Measurements from ENCODE around the gene BDH2.

Gene BDH2

DNA sequence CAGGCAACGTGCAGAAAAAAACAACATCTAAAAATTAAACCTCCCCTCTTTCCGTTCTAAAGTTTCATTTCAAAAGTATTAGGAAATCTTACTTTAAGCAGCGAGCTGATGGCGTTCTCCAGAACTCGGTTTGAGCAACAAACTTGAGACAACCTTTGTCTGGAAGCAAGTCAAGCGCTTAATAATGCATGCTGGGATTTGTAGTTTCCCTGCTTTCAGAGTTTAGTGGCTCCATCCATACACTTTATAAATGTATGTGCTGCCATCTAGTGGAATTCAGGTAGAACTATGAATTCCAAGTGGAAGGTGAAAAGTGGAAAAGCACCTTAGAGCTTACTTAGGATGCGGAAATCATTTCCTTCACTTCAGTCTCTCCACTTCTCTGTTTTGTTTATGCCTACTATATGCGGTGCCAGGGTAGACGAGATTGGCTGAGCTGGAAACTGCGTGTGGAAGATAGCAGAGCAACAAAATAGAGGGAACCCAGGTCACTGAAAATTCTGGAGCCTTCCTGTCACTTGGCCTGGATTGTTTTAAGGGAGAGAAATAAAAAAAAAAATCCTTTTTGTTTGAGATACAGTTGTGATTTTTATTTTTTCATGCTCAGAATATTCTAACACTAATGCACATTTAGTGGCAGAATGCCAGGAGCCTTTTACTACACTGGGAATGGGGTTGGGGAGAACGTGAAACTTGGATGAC is at the start of gene BDH2:
Gene BDH2, minus strand, starts transcription at position 144 of the 702 bp plus-strand sequence. CDS start 3,580 bp downstream, outside the sequence.
- DNase-seq (ENCODE audit: low spot score) = peak; percentile 60

DNA sequence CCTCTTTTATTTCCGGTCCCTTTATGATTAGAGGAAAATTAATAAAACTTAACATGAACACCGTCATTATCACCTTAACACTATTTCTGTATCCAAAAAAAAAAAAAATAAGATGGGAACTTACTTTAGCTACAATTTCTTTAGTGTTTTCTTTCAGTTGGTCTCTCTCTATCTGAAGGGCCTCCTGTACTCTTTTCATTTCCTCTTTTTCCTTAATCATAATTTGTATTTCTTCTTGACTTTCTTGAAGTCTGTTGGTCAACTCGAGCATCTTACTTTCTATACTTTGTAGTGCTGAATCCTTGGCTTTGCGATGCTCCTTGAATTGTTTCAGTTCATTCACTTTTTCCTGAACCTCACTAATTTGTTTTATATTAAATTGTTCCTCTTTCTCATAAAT is 45.3 kb upstream of the BDH2 start:
- DNase-seq (ENCODE audit: low spot score) = no peak

DNA sequence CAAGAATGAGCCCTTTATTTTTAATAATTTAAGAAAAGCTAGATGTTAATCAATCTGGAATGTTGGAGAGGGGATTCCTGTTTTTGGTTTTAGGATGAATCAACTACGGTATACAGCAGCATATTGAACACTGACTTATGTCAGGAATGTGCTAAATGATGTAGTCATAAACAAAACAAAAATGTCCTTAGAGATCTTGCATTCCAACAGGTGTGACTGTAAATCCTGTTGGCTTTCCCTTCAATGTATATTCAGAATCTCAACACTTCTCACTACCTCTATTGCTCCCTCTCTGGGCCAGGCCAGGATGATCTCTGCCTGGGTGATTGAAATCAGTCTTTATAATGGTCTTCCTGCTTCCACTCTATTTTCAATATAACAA is 37.8 kb upstream of the BDH2 start:
- no peak for DNase-seq (ENCODE audit: low spot score)

DNA sequence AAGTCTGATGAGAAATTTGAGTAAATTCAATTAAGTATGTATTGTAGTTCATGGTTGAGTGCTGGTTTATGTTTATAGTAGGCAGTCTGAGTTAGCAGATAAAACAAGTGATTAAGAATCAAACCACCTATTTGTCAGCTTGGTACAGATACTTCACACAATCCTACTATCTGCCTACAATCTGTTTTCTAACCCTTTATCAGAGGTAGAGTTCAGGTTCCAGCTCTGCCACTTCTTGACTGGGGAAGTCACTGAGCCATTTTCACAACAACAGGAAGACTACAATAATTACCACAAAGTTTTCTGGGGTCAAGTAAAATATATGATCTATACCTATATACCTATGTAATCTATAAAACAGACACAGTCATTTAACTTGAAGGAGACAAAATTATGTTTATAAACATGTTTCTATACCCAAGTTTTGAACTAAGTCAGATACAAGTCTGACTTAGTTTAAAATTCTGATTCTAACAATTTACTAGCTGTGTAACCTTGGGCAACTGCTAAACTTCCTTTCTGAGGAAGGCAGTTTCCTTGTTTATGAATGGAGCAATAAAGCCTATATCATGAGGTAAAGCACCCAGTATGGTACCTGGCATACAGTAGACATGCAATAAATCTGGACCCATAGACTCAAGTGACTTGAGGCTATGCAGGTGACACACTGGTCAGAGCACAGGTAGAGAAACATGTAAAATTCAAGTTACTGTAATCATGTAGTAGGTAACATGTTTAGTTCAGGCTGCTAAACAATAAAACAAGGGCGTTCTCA is 37.2 kb upstream of the BDH2 start:
- DNase-seq (ENCODE audit: low spot score) = no peak

DNA sequence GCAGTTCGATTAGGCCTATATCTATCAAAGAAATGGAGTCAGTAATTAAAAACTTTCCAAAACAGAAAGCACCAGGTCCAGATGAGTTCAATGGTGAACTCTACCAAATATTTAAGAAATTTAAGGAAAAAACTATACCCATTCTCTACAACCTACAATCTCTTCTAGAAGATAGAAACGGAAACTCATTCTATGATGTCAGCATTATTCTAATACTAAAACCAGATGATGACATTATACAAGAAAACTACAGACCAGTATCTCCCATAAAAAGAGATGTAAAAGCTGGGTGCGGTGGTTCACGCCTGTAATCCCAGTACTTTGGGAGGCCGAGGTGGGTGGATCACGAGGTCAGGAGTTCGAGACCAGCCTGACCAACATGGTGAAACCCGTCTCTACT is 29.5 kb upstream of the BDH2 start:
- DNase-seq (ENCODE audit: low spot score) = no peak

DNA sequence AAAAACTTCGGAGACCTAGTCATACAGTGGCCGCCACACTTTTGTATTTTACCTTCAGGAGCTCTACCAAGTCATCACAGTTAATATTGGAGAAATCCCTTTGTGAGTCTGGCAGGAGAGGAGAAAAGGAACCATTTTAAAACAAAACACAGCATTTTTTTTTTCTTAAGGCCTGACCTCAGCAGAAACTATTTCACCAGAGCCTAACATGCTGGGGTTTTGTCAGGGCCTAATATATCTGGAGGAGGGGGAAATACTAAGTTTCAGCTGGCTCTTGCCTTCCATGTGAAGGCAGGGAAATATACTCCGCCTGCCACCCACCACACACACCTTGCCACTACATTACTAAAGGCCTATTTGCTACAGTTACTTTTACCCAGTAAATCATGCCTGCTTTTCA is 26.5 kb upstream of the BDH2 start:
- no peak for DNase-seq (ENCODE audit: low spot score)

DNA sequence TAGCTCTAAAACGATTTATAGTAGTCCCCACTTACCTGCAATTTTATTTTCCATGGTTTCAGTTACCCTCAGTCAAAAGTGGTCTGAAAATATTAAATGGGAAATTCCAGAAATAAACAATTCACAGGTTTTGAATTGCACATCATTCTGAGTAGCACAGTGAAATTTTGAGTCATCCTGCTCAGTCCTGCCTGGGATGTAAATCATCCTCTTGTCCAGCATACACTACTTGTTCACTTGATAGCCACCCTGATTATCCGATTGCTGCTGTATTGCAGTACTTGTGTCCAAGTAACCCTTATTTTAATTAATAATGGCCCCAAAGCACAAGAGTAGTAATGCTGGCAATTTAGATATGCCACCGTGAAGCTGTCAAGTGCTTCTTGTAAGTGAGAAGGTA is 23.5 kb upstream of the BDH2 start:
- DNase-seq (ENCODE audit: low spot score) = no peak

DNA sequence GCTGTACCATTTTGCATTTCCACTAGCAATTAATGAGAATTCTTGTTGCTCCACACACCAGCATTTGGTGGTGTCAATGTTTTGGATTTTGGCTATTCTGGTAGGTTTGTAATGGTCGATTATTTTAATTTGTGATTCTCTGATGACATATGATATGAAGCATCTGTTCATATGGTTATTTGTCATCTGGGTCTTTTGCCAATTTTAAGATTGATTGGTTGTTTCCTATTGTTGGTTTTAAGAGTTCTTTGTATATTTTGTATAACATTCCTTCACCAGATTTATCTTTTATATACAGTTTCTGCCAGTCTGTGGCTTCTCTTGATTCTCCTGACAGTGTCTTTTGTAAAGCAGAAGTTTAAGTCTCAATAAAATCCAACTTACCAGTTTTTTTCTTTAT is 18.5 kb upstream of the BDH2 start:
- peak; percentile 1 for DNase-seq (ENCODE audit: low spot score)

DNA sequence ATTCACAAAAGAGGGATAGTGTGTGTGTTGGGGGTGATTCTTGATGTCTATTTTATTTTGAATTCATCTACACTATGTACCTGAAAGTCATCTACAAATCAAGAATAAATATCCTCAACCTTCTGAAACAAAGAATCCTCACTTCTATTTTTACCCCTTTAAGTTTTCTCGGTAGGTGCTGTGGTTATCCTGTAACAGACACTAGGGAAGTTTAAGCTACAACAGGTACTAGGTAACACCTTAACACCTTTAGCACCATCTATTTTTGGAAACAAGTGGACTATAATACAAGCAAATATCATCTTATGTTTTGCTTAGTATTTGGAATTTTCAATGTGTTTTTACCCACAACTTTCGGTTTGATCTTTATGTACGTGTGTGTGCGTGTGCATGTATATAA is 12.0 kb upstream of the BDH2 start:
- DNase-seq (ENCODE audit: low spot score) = no peak

DNA sequence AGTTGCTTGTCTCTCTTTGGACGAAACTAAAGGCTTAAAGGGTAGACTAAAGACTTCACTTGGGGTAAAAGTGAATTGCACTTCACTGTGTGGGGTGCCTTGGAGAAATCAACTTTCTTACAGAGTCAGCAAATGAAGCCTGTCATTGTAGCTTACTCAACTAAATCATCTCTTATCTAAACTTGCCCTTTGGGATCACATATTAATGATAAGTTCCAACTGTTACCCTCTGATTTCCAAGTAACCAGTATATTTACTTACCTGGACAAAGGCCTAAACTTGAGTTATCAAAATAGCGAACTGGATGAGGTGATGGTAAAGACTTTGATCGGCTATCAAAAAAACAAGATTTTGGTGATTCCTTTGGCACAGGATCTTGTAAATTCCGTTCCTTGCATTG is 8.9 kb upstream of the BDH2 start:
- no peak for DNase-seq (ENCODE audit: low spot score)

DNA sequence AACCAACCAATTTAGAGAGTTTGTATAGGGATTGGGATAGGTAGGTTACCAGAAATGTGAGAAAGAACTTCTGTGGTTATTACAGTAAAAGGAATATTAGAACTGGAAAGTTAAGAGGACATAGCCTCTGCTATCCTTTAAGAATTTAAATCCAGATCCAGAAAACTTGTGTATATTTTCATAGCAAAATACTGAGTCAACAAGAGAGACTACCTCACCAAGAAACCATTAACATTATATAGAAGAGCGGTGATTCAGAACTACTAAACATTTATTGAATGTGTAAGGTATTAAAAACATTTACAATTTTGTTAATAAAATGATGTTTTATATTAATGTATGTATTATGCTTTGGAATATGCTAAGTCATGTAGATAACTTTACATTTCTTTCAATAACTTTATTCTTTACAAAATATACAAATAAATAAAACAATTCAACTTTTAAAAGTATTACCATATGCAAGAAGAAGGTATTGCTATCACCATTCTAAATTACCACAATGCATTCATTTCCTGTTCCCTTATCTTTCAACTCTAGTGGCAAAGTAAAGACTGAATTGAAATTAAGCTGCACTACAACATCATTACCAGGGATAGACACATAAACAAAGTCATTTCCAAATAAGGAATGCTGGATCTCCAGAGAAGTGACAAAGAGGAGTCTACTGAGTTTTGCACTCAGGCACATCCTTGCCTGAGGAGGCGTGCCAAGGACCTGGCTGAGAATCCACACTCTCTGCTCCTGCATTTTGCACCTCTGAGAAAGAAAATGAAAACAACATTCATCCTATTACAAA is 6.1 kb upstream of the BDH2 start:
- DNase-seq (ENCODE audit: low spot score) = no peak

DNA sequence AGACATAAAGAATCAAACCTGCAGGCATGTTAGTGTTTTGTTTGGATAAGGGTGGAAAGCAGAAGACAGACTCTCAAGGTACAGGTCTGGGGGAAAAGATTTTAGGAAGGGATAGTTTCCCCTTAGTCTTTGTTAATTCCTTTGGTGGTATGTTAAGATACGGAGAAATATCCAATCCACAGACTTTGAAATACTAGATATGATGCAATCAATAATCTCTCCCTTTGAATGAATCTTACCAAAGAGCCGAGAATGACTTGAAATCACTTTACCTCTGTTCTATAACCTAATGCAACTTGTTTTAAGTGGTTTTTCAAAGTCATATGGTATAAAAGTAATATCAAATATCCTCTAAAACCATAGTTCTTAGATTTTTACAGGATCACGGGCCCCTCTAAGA is 5.3 kb upstream of the BDH2 start:
- DNase-seq (ENCODE audit: low spot score) = no peak

DNA sequence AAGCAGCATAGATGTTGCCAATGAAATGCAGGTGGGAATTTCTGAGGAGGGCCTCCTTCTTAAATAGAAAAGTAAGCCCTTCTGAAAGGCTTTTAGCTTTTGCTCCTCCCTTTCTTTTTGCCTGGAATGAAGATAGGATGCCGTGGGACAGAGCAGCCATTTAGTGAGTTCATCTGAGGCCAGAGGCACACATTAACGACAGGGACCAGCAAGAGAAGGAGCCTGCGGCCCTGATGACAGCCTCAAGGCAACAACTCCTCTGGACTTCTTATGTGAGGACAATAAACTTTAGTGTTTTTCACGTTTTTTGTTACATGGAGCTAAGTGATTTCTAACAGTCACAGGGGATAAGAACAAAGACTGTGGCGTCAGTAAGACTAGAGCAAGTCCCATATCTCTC is 1.1 kb upstream of the BDH2 start:
- DNase-seq (ENCODE audit: low spot score) = no peak

DNA sequence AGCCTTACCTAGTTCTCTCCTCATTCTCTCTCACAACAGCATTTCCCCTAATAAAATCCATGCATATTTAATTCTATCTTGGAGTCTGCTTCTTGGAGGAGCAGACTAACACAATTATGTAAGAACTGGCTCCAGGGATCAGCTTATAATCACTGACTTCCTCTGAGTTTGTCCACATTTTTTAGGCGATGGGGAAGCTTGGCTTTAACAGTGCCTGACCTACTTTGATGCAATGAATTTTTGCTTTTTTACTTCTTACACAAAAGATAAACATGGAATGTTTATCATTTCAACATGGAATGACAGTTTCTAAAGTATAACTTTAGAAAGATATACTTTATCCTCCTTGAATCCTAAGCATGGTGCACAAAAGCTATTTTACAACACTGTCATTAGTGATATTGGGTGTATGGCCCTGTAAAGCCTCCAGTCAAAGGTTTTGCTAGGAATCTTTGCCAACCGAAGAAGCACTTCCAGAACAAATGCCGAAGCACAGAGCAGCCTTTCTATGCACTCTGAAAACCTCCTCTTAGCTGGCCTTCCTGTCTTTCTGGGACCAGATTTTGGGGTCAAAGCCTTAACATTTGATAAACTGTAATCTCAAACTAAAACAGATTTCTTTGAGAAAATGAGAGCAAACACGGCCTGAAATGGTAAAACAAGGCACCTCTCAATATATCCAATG is 736 bp downstream of the BDH2 start:
- no peak for DNase-seq (ENCODE audit: low spot score)

DNA sequence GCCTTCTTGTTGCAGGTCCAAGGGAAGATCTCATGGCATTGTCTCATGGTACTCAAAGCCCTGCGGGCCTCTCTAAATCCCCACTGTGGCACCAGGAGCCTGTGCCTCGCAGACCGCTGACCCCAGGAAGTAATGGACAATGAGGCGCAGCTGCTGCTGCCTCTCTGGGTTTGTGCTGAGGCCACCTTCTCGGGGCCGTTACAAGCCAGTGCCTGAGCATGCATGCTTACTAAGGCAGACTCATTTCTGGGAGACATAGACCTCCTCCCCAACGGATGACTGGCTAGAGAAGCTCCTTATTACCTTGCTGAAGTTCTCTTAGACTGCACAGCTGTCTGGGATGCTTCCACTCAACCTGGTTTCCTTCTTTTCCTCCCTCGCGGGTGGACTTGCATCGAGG is 1.3 kb downstream of the BDH2 start:
- DNase-seq (ENCODE audit: low spot score) = no peak

DNA sequence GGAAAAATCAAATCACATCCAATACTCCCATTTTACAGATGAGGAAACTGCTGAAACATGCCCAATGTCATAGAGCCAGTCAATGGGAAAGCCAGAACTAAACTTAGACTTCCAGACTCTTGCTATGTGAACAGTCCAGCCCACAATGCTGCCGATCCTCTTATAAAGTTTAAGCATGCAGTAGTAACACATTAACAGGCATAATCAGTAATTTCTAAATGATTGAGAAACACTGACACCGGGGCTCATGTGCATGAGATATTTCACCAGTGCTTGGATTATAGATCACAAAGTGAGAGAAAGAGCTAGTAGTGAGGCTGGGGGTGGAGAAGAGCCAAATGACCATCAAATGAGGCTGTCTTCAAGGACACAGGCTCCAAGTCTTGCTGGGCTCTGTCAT is 2.5 kb downstream of the BDH2 start:
- DNase-seq (ENCODE audit: low spot score) = no peak

DNA sequence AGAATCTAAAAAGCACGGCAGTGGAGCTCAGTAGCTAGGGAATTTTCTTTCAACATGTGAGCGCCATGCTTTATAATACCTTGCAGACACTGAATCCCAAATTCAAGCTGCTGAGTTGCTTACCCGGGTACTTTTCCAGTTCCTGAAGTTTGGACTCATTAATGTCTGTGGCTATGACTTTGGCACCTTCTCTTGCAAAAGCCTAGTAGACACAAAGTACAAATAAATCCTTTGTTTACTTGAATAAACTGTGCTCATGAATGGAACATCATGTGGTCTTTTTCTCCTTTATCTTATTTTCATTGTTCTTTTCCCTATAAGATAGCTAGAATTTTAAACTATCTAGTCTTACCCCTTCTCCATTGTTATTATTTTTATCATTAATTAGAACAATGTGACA is 4.6 kb downstream of the BDH2 start:
- no peak for DNase-seq (ENCODE audit: low spot score)

DNA sequence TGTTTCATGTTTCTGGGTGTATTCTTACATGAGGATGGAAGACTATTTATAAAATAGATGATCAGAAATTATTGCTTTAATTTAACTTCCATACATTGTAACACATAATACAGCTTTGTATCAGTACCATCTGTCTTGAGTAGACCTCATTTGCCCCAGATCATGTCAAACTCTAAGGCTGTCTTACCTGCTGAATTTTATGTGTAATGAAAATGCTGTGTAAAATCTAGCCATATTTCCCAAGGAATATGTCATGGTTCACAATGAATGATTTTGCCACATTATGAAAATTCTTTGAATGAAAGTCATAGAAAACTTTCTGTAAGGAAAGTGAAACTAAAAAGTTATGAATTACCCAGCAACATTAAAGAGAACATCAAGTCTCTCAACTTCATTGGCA is 7.4 kb downstream of the BDH2 start:
- no peak for DNase-seq (ENCODE audit: low spot score)

DNA sequence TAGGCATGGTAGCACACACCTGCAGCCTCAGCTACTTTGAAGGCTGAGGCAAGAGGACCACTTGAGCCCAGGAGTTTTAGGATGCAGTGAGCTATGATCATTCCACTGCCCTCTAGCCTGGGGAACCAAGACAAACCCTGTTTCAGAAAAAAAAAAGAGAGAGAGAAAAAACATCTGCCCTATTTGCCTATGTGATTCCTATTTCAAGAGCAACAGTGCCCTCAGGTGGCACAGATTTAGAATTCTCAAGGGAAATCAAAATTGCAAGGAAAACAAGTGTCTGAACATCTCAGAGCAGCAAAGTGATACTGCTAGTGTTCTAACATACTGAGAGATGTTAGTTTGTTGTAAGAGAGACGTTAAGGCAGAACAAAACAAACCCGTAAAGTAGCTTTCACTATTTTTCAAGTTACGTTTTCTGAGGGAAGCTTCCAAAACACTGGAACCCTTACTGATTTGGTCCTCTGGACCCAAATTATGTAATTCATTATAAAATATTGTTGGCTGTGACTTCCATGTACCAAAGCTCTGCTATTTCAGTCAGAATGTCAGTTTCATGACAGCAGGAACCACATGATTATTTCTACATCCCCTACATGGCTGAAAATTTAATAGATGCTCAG is 7.9 kb downstream of the BDH2 start:
- DNase-seq (ENCODE audit: low spot score) = no peak

DNA sequence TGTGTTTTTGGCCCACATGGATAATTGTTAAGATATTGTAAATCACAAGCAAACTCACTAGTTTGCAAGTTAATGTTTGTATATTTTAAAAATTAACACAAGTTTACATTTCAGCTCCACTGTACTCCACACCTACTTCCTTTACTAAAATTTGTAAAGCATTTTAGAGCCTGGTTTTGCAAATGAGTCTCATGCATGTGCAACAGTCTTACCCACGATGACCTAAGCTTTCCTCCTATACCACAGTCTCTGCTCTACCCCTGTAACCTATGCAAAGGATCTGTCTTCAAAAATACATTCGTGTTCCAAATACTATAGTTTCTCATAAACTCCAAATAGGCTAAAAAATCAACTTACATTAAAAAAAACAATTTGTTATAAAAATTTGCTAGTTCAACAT is 10.2 kb downstream of the BDH2 start:
- no peak for DNase-seq (ENCODE audit: low spot score)

DNA sequence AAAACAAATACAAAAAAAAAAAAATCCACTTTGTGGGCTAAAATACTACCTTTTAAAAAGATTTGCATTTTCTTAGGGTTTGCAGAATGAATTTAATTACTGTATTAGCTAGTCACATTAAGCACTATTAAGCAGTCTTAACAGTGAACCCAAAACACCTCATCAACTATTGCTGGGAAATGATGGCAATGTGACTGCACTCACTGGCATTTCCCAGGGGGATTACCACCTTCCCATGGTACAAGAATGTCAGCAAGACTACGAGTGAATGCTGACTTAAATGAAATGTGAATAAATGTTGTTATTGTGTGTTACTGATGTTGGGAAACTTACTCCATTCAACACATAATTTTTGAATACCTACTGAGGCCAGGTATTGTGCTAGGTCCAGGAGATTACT is 13.1 kb downstream of the BDH2 start:
- no peak for DNase-seq (ENCODE audit: low spot score)

DNA sequence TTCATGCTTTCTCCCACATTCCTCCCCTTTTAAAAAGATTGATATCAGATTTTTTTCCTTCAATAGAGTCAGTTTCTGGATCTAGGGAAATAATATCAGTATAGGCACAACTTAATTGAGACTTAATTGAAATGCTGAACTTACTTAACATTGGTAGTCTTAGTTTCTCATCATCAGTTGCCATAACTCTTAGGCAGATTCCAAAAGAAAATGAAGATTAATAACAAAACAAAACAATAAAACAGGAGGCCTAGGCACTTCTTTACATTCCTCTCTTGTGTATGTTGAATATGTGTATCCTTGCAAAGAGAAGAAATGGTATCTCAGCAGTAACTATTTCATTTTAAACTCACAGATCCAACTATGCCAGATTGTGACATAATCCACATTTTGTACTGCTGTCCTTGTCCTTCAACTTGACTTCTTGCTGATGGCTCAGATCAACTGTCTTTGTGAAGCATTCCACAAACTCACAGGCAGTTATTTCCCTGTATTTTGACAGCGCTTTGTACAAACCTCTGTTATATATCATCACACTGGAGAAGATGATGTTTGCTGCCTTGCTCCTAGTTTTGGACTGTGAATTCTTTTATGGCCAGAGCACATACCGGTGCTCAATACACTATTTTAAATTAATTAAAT is 14.0 kb downstream of the BDH2 start:
- no peak for DNase-seq (ENCODE audit: low spot score)
